K562 (cell line): ENCODE data around the gene PAX5. TPM values are rescaled to one million over a fixed set of nuclear protein-coding genes. Genes with fewer than 3 reads are reported as not detected.

Source experiments
- ATAC-seq: fragments of 200-7000 bp; cut with Tn5 transposase; 3 replicates; pipeline ENCODE4 v1.9.1; 2020; ENCODE audit warnings: moderate library complexity
- BruUV-seq: library from RNA; stranded (reverse); fragments of 400-500 nt; replicated peaks from 2 replicates; lab custom pipeline; 2021; lab: Mats Ljungman, UMichigan
- CTCF ChIA-PET: fragments of 300-600 bp; formaldehyde crosslinking; extraction: SDS; loops from one replicate; lab custom pipeline; 2021; ENCODE audit warnings: low intra/inter-chr PET ratio; lab: Yijun Ruan, JAX
- POLR2A ChIA-PET: fragments of 300-600, 350-650 bp; sonication (Branson Sonifier 250); formaldehyde crosslinking; extraction: SDS; loops from one replicate; lab custom pipeline; 2021; ENCODE audit warnings: antibody characterized with exemption, inconsistent platforms; lab: Yijun Ruan, JAX
- DNase-seq, 4 experiments: peaks; one replicate each; pipeline versions ENCODE4 v3.0.0 to v3.0.0-alpha.2; 2011 to 2018; ENCODE audit warnings: low spot score in 3 of 4, mixed read lengths in 3 of 4; ENCODE audit errors: extremely low read depth in 1 of 4
- FAIRE-seq: peaks from 2 replicates; lab custom pipeline; 2011; peaks lifted over from hg19 to GRCh38; lab: Jason Lieb, UNC
- H2AFZ ChIP-seq: 2 replicates; pipeline ENCODE4 v1.6.0; 2011; ENCODE audit warnings: low read depth, low read length, control low read depth, inconsistent platforms
- H3K27ac ChIP-seq: fragments of 200-600 bp; 3 replicates; pipeline ENCODE4 v1.8.0; 2011; ENCODE audit warnings: low read depth, mild to moderate bottlenecking, control low read depth, inconsistent platforms, low read length, moderate library complexity, mixed read lengths; ENCODE audit errors: extremely low read depth
- H3K27me3 ChIP-seq, 2 experiments: fragments of 300-600 bp in 1 of 2; 2 replicates in 1 of 2; 3 replicates in 1 of 2; pipeline versions ENCODE4 v1.6.0 to v1.8.0; 2011; ENCODE audit warnings: inconsistent platforms in 2 of 2, low read length in 2 of 2, mild to moderate bottlenecking in 1 of 2, mixed read lengths in 1 of 2, moderate library complexity in 1 of 2; ENCODE audit not compliant: control insufficient read depth in 2 of 2, insufficient read depth in 2 of 2
- H3K36me3 ChIP-seq: fragments of 300-600 bp; 3 replicates; pipeline ENCODE4 v1.8.0; 2011; ENCODE audit warnings: mild to moderate bottlenecking, low read length, inconsistent platforms; ENCODE audit not compliant: control insufficient read depth, insufficient read depth
- H3K4me1 ChIP-seq, 2 experiments: fragments of 200-600 bp in 1 of 2; replicated peaks in 1 of 2; 2 replicates in 1 of 2; 3 replicates in 1 of 2; pipeline versions ENCODE4 v1.5.1 to v1.8.0; 2011; ENCODE audit warnings: inconsistent platforms in 2 of 2, low read length in 2 of 2, mild to moderate bottlenecking in 1 of 2, mixed read lengths in 1 of 2, moderate library complexity in 1 of 2; ENCODE audit not compliant: control insufficient read depth in 2 of 2, insufficient read depth in 2 of 2
- H3K4me2 ChIP-seq: 2 replicates; pipeline ENCODE4 v1.6.1; 2011; ENCODE audit warnings: low read length, control low read depth, inconsistent platforms, mixed read lengths; ENCODE audit not compliant: insufficient read depth
- H3K4me3 ChIP-seq: fragments of 200-600 bp; sonication (generic), shearing (Covaris generic); 2 replicates; pipeline ENCODE4 v1.5.1; 2016; ENCODE audit warnings: control low read depth, inconsistent platforms
- H3K79me2 ChIP-seq: fragments of 200-600 bp; 3 replicates; pipeline ENCODE4 v1.8.0; 2011; ENCODE audit warnings: low read length, inconsistent platforms; ENCODE audit not compliant: control insufficient read depth, insufficient read depth
- H3K9ac ChIP-seq, 2 experiments: 2 replicates each; pipeline versions ENCODE4 v1.6.0 to v1.6.1; 2011; ENCODE audit warnings: low read depth in 2 of 2, low read length in 2 of 2, control low read depth in 1 of 2, inconsistent platforms in 1 of 2, mild to moderate bottlenecking in 1 of 2, mixed read lengths in 1 of 2; ENCODE audit not compliant: insufficient read depth in 1 of 2
- H3K9me1 ChIP-seq: one replicate; pipeline ENCODE4 v1.6.0; 2011; ENCODE audit warnings: inconsistent platforms, mild to moderate bottlenecking, low read length, moderate library complexity; ENCODE audit not compliant: control insufficient read depth, insufficient read depth
- H3K9me3 ChIP-seq: replicated peaks from 2 replicates; pipeline ENCODE4 v1.5.1; 2011; ENCODE audit warnings: low read depth, low read length, inconsistent platforms; ENCODE audit not compliant: control insufficient read depth, insufficient read depth
- H4K20me1 ChIP-seq: replicated peaks from 2 replicates; pipeline ENCODE4 v1.6.1; 2011; ENCODE audit warnings: low read length, inconsistent platforms, mixed read lengths; ENCODE audit not compliant: control insufficient read depth, insufficient read depth
- ARHGAP35 ChIP-seq: fragments of 450-650 bp; IDR thresholded peaks from 2 replicates; pipeline ENCODE4 v1.6.1; 2018; ENCODE audit not compliant: partially characterized antibody
- CAMTA2 ChIP-seq: fragments of 250-450 bp; sonication (Bioruptor Pico); conservative IDR thresholded peaks from 2 replicates; pipeline ENCODE4 v1.5.1; 2022
- FIP1L1 ChIP-seq: fragments of 200-400 bp; formaldehyde crosslinking; IDR thresholded peaks from 2 replicates; pipeline ENCODE4 v1.6.1; 2018; ENCODE audit warnings: mild to moderate bottlenecking, low read depth, low read length; ENCODE audit not compliant: poor library complexity, severe bottlenecking
- GTF2F1 ChIP-seq: IDR thresholded peaks from 2 replicates; pipeline ENCODE4 v1.6.1; 2011; ENCODE audit warnings: low read depth, low read length, improper control_type of control experiment
- HDAC6 ChIP-seq: IDR thresholded peaks from 2 replicates; pipeline ENCODE4 v1.6.1; 2012; ENCODE audit warnings: low read depth, mild to moderate bottlenecking, control low read depth, inconsistent platforms, low read length, moderate library complexity
- KDM5B ChIP-seq: fragments of 200-600 bp; sonication (generic); IDR thresholded peaks from 2 replicates; pipeline ENCODE4 v1.6.1; 2012; ENCODE audit warnings: low read depth, mild to moderate bottlenecking, moderate library complexity, low read length, control low read depth, inconsistent platforms; ENCODE audit not compliant: insufficient replicate concordance
- NCOR1 ChIP-seq: fragments of 450-650 bp; IDR thresholded peaks from 2 replicates; pipeline ENCODE4 v1.6.1; 2016; ENCODE audit warnings: mild to moderate bottlenecking, moderate library complexity
- RBFOX2 ChIP-seq: fragments of 200-400 bp; formaldehyde crosslinking; IDR thresholded peaks from 2 replicates; pipeline ENCODE4 v1.6.1; 2017; ENCODE audit warnings: low read depth, mild to moderate bottlenecking, low read length, moderate library complexity
- ZSCAN32 ChIP-seq: fragments of 450-650 bp; formaldehyde crosslinking; IDR thresholded peaks from 2 replicates; pipeline ENCODE4 v1.4.0; 2020; ENCODE audit warnings: mild to moderate bottlenecking, moderate library complexity
- WGBS: fragments of 100-300 bp; shearing (Covaris generic); methylation state at CpG from one replicate; pipeline ENCODE4 v1.1.6; 2016; ENCODE audit warnings: low coverage, mixed read lengths; ENCODE audit not compliant: insufficient coverage; ENCODE audit errors: missing lambda C conversion rate; 5-methylcytosine and 5-hydroxymethylcytosine counted together
- in situ Hi-C: fragments of 300-500 bp; cut with MboI; formaldehyde crosslinking; loops from 4 replicates; pipeline ENCODE4 v1.15.0; 2018; ENCODE audit warnings: inconsistent platforms, mixed read lengths
- intact Hi-C: fragments of 100-400 bp; cut with micrococcal nuclease; formaldehyde crosslinking; loops from 2 replicates; pipeline ENCODE4 v1.14.2; 2022
- polyA plus RNA-seq, 8 experiments: library from polyadenylated mRNA; depleted of rRNA in 4 of 8; stranded (reverse) in 5 of 8; unstranded in 3 of 8; fragments of >200 nt; fragmentation: Nextera tagmentation in 2 of 8; fragmentation: Illumina TruSeq in 1 of 8; extraction: Ambion mirVana in 2 of 8; extraction: Trizol in 1 of 8; gene quantifications; 2 replicates each; pipeline versions ENCODE4 v1.2.1 to v1.2.3, GENCODE V29; 2011 to 2014; ENCODE audit warnings: inconsistent platforms in 1 of 8, missing spikeins in 1 of 8
- total RNA-seq, 7 experiments: library from RNA; depleted of rRNA in 6 of 7; stranded (reverse); fragments of >200 nt in 6 of 7; fragmentation: Illumina TruSeq in 2 of 7; extraction: Trizol in 2 of 7; gene quantifications; 2 replicates each; pipeline versions ENCODE4 v1.2.1 to v1.2.3, GENCODE V29; 2011 to 2021; ENCODE audit warnings: low replicate concordance in 1 of 7
- TF ChIP-seq, protein P1 (sequence below): fragments of 200-800 bp; sonication (Bioruptor generic); IDR thresholded peaks from 2 replicates; pipeline ENCODE4 v1.6.1; 2017; ENCODE audit warnings: missing genetic modification characterization, missing compliant biosample characterization
- TF ChIP-seq, protein P2 (sequence below): fragments of 450-650 bp; conservative IDR thresholded peaks from 2 replicates; pipeline ENCODE4 v1.6.1; 2016; ENCODE audit warnings: missing genetic modification characterization, low read depth, mild to moderate bottlenecking, missing compliant biosample characterization, moderate library complexity
- TF ChIP-seq, protein P3 (sequence below): sonication (generic); formaldehyde crosslinking; IDR thresholded peaks from 2 replicates; pipeline ENCODE4 v1.8.0; 2022; ENCODE audit warnings: missing genetic modification reagents, mild to moderate bottlenecking, borderline replicate concordance
- TF ChIP-seq, protein P4 (sequence below): fragments of 450-650 bp; IDR thresholded peaks from 2 replicates; pipeline ENCODE4 v1.6.1; 2018; ENCODE audit not compliant: partially characterized antibody

The PAX5 gene
- total and polyA plus RNA-seq, 9 of the 15 experiments (the other 6 are each of a cell fraction or from before 2014, with no cell fraction given) = 0.03 to 0.09 TPM; not detected in 7

DNA sequence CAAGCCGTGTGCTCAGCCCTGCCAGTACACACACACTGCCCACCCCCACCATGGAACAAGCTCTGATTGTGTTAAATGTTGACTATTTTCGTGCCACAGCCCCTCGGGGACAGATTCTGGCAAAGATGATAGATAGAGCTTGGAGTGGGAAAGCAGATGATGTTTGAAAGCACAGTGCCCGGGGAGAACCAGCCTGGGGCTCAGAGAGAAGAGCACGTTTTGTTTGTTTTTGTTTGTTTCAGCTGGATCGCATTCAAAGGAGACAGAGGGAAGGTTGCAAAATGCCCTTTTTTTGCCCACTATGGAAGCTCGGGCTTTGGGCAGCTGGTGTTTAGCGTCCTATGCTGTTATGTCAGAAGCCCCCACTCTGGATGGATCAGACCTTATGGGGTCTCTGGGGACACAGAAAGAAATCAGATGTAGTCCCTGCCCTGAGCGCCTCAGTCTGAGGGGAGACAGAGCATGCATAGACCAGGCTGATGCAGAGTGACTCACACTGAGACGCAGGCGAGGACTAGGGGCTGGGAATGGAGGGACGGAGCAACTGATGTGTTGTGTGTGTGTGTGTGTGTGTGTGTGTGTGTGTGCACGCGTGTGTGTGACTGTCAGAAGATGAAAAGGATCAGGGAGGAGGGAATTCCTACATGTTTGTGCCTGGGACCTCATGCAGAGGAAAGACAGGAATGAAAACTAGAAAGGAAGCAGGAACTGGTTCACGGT, 231.7 kb downstream of the PAX5 start:
- no TSS peak for BruUV-seq
- Histone ChIP-seq H4K20me1 (no peaks in the 10 kb centered on the region), H3K4me3 (no peak overlapping the region), H3K27ac (no peak overlapping the region), H3K9ac (no peak overlapping the region), H3K36me3 (no peaks in the 10 kb centered on the region), H3K9me3 (no peaks in the 10 kb centered on the region), H3K4me1 (no peaks in the 10 kb centered on the region), H3K4me2 (no peak overlapping the region), H3K79me2 (no peaks in the 10 kb centered on the region), H2AFZ (no peak overlapping the region), H3K27me3 (peaks cover 5 to 34% of the 10 kb centered on the region in 2 experiments; a peak in 2 of 5 replicates), H3K9me1 (no peaks in the 10 kb centered on the region)
- DNase-seq (no peak), ATAC-seq (no peak), FAIRE-seq (no peak)
- ChIA-PET POLR2A (no interaction called here), CTCF (interaction anchor here (0.6 kb wide), 1 partner anchor 979 kb away, joined by 3 read pairs; no protein-coding TSS in a partner anchor)
- WGBS = 0% methylated on average over 10 of the region's 15 CpGs
- in situ Hi-C loops = no loop called here
- intact Hi-C loops = no loop called here
- TF ChIP-seq CAMTA2 (CRISPR knock-in tag) (no peak), HDAC6 (no peak), ARHGAP35 (no peak), KDM5B (no peak), FIP1L1 (no peak), ZSCAN32 (no peak), NCOR1 (no peak), RBFOX2 (no peak), GTF2F1 (no peak)
- TF ChIP-seq, protein P1, sequence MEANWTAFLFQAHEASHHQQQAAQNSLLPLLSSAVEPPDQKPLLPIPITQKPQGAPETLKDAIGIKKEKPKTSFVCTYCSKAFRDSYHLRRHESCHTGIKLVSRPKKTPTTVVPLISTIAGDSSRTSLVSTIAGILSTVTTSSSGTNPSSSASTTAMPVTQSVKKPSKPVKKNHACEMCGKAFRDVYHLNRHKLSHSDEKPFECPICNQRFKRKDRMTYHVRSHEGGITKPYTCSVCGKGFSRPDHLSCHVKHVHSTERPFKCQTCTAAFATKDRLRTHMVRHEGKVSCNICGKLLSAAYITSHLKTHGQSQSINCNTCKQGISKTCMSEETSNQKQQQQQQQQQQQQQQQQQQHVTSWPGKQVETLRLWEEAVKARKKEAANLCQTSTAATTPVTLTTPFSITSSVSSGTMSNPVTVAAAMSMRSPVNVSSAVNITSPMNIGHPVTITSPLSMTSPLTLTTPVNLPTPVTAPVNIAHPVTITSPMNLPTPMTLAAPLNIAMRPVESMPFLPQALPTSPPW (CRISPR knock-in tag) = no peak
- TF ChIP-seq, protein P2, sequence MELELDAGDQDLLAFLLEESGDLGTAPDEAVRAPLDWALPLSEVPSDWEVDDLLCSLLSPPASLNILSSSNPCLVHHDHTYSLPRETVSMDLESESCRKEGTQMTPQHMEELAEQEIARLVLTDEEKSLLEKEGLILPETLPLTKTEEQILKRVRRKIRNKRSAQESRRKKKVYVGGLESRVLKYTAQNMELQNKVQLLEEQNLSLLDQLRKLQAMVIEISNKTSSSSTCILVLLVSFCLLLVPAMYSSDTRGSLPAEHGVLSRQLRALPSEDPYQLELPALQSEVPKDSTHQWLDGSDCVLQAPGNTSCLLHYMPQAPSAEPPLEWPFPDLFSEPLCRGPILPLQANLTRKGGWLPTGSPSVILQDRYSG (tag) = no peak
- TF ChIP-seq, protein P3, sequence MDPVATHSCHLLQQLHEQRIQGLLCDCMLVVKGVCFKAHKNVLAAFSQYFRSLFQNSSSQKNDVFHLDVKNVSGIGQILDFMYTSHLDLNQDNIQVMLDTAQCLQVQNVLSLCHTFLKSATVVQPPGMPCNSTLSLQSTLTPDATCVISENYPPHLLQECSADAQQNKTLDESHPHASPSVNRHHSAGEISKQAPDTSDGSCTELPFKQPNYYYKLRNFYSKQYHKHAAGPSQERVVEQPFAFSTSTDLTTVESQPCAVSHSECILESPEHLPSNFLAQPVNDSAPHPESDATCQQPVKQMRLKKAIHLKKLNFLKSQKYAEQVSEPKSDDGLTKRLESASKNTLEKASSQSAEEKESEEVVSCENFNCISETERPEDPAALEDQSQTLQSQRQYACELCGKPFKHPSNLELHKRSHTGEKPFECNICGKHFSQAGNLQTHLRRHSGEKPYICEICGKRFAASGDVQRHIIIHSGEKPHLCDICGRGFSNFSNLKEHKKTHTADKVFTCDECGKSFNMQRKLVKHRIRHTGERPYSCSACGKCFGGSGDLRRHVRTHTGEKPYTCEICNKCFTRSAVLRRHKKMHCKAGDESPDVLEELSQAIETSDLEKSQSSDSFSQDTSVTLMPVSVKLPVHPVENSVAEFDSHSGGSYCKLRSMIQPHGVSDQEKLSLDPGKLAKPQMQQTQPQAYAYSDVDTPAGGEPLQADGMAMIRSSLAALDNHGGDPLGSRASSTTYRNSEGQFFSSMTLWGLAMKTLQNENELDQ = no peak
- TF ChIP-seq, protein P4, sequence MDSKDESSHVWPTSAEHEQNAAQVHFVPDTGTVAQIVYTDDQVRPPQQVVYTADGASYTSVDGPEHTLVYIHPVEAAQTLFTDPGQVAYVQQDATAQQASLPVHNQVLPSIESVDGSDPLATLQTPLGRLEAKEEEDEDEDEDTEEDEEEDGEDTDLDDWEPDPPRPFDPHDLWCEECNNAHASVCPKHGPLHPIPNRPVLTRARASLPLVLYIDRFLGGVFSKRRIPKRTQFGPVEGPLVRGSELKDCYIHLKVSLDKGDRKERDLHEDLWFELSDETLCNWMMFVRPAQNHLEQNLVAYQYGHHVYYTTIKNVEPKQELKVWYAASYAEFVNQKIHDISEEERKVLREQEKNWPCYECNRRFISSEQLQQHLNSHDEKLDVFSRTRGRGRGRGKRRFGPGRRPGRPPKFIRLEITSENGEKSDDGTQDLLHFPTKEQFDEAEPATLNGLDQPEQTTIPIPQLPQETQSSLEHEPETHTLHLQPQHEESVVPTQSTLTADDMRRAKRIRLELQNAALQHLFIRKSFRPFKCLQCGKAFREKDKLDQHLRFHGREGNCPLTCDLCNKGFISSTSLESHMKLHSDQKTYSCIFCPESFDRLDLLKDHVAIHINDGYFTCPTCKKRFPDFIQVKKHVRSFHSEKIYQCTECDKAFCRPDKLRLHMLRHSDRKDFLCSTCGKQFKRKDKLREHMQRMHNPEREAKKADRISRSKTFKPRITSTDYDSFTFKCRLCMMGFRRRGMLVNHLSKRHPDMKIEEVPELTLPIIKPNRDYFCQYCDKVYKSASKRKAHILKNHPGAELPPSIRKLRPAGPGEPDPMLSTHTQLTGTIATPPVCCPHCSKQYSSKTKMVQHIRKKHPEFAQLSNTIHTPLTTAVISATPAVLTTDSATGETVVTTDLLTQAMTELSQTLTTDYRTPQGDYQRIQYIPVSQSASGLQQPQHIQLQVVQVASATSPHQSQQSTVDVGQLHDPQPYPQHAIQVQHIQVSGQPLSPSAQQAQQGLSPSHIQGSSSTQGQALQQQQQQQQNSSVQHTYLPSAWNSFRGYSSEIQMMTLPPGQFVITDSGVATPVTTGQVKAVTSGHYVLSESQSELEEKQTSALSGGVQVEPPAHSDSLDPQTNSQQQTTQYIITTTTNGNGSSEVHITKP = no peak
